ENCODE measurements around the gene EPGN.

Gene EPGN

DNA sequence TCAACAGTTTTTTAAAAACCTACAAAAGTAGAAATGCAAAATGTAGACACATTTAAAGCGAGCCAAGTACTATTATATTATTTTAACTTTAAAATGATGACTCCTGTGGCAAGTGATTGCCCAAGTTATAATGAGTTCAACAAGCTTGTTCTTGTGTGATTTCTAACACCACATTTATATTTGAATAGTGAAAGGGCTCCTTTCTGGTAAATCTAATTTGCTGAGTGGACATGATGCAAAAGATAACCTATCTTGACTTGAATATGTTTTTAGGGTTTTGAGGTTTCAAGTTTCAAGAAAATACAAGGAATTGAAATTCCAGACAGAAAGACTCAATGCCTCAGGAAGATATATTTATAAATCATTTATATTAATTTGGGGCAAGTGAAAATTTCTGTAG is 1.1 kb upstream of the EPGN start:
- no peak for FAIRE-seq

GRCh38 chr4:74309223-74309622 is 953 bp downstream of the EPGN start:
- DNase-seq (ENCODE audit: extremely low spot score, insufficient read length, low read depth) (no peak), FAIRE-seq (peak; percentile 41)

More for the DNA sequence above, 1.1 kb upstream of the EPGN start:
- DNase-seq (ENCODE audit: extremely low spot score, insufficient read length, low read depth): no peak

- DNase-seq (ENCODE audit: extremely low spot score, insufficient read length, low read depth): no peak
Observed at GRCh38 chr4:74311696-74312313, 3.5 kb downstream of the EPGN start.

GRCh38 chr4:74314329-74314728 is 6.1 kb downstream of the EPGN start:
- FAIRE-seq (no peak), DNase-seq (ENCODE audit: extremely low spot score, insufficient read length, low read depth) (no peak)

More at GRCh38 chr4:74311696-74312313, 3.5 kb downstream of the EPGN start:
- peak; percentile 82 for FAIRE-seq

GRCh38 chr4:74314944-74315343 is 6.7 kb downstream of the EPGN start:
- no peak for FAIRE-seq

GRCh38 chr4:74315376-74315775 is 7.1 kb downstream of the EPGN start:
- no peak for FAIRE-seq
- DNase-seq (ENCODE audit: extremely low spot score, insufficient read length, low read depth): no peak

More at GRCh38 chr4:74314944-74315343, 6.7 kb downstream of the EPGN start:
- DNase-seq (ENCODE audit: extremely low spot score, insufficient read length, low read depth): no peak

DNA sequence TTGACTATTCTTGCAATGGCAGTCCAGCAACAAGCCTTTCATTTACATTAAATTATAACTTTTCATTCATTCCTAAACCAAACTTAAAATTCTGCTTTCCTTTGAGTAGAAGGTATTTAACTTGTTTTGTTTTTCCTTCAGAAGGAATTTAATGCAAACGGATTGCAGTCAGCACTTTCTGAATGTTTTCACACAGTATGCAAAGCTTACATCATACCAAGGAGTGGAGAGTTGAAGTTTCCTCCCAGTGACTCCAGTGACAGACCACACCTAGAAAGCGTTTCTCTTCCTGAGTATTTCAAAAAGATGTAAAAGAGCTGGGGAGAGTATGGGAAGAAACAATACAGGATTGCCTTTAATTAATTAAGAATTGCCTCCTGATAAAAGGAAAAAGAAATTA is 8.1 kb downstream of the EPGN start:
- DNase-seq (ENCODE audit: extremely low spot score, insufficient read length, low read depth) (no peak), FAIRE-seq (no peak)

GRCh38 chr4:74317616-74318246 is 9.5 kb downstream of the EPGN start:
- FAIRE-seq (no peak), DNase-seq (ENCODE audit: extremely low spot score, insufficient read length, low read depth) (no peak)

DNA sequence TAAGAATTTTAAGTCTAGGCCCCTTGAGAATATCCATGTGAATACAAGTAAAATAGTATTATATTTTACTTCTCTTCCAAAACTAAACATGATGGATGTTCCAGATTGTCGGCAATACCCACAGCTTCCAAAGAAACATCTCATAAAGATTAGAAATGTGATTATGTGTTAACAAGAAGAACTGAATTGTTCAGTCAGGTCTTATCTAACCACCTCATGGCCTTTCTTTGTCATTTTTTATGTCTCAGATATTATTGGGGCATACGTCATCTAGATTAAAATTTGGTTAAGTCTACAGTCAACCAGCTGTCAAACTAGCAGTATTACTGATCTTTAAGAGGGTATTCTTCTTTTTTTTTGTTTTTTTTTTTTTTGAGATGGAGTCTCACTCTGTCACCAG is 10.0 kb downstream of the EPGN start:
- FAIRE-seq (no peak), DNase-seq (ENCODE audit: extremely low spot score, insufficient read length, low read depth) (no peak)

DNA sequence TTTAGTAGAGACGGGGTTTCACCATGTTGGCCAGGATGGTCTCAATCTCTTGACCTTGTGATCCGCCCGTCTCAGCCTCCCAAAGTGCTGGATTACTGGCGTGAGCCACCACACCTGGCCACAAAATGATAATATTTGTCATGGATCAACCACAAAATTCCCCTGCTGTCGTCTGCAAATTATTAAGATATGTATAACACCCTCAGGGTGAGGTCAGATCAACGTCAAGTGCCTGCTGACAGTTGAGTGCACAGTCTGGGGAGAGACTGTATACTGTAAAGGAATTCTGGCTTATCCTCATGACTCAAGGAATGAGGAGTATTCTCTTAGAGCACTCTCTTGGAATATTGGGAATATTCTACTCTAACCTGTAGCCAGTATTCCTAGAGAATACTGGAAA is 11.2 kb downstream of the EPGN start:
- no peak for DNase-seq (ENCODE audit: extremely low spot score, insufficient read length, low read depth)
- no peak for FAIRE-seq

DNA sequence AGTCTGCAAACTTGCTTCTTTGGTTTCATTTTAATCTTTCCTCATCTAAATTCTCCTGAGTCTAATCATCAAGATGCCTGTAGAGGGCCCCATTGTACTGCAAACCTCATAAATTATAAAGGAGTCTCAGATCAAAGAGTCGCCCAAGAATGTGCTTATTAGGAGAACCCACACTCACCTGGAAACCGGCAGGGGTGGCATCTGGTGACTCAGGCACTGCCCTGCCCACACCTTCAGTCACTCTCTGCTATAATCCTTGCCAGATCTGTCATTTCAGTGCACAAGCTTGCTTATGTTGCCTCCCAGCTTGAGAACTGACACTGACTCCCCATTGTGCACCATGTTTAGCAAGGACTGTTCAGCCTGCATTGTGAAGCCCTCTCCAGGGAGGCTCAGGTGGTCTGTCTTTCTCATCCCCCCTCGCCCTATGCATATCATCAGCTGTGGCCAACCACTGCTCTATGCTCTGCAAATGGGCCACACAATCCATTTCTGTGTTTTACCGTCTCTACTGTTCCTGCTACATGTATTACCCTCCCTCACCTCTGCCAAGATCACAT is 12.4 kb downstream of the EPGN start:
- FAIRE-seq: peak; percentile 68
- no peak for DNase-seq (ENCODE audit: extremely low spot score, insufficient read length, low read depth)

GRCh38 chr4:74322301-74322700 is 14.0 kb downstream of the EPGN start:
- DNase-seq (ENCODE audit: extremely low spot score, insufficient read length, low read depth) (no peak), FAIRE-seq (no peak)

DNA sequence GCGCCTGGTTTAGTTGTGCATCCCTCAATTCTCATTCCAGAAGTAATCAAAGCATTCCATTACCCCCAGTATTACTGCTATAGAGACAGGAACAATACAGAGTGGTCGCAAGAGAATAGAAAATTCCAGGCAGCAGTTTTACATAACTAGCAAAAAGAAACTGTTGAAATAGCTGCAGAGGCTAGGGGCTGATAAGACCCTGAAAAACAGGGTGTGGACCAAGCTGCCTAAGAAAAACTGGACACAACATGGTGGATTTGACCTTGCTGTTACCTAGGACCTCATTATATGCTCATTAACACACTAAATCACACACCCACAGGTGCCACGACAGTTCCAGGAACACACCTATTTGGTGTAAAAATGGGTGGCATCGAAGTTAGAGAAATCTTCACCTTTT is 15.4 kb downstream of the EPGN start:
- FAIRE-seq (no peak), DNase-seq (ENCODE audit: extremely low spot score, insufficient read length, low read depth) (no peak)

GRCh38 chr4:74324262-74324661 is 16.0 kb downstream of the EPGN start:
- DNase-seq (ENCODE audit: extremely low spot score, insufficient read length, low read depth): no peak
- FAIRE-seq: no peak

DNA sequence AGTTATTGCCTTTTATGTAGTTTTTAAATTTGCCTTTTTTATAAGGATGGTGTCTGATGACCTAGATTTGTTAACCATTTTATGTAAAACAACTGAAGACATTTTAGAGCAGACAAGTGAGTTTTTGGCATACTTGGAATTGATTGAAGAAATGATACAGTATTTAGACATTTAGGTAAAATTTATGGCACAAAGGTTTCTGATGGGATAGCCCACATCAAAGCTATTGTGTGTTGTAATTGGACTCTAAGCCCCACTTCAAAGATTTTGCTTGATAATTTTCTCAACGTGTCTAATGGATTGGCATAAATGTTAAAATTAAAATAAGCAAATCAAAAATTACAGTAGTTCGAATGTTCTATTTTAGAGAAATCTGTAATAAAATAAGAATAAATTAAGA is 17.6 kb downstream of the EPGN start:
- FAIRE-seq: no peak
- DNase-seq (ENCODE audit: extremely low spot score, insufficient read length, low read depth): no peak

GRCh38 chr4:74327762-74328161 is 19.5 kb downstream of the EPGN start:
- DNase-seq (ENCODE audit: extremely low spot score, insufficient read length, low read depth): no peak
- no peak for FAIRE-seq

DNA sequence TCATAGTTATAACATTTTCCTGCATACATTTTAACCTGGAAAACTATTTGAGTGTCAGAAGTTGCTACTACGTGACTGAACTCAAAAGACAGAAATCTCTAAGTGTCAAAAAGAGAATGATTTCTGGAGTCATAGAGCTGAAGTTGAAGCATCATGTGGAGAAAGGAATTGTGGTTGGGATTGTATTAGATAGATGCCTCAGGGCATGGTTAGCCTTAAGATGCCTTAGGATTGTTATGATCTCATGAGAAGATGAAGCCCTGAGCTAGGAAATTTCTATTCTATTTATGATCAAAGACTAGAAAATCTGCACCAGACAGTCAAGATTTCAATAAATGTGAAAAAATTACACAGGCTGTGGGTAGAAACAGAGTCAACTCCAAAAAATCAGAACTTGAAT is 20.2 kb downstream of the EPGN start:
- DNase-seq (ENCODE audit: extremely low spot score, insufficient read length, low read depth) (no peak), FAIRE-seq (no peak)

DNA sequence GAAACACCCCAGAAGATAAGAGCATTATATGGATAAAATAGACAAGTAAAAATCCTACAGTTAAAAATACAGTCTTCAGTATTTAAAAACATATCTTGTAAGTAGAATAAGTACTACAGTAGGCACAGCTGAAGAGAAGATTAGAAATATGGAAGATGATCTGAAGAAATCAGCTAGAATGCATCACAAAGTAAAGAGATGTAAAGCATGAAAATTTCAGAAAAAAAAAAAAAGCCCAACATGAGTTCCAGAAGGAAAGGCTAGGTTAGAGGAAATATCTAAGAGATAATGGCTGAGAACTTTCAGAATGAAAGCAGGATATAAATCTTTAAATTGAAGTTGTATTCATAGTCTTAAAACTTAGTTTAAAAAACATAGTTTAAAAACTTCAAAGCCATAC is 21.0 kb downstream of the EPGN start:
- no peak for FAIRE-seq
- no peak for DNase-seq (ENCODE audit: extremely low spot score, insufficient read length, low read depth)

- DNase-seq (ENCODE audit: extremely low spot score, insufficient read length, low read depth) (no peak), FAIRE-seq (no peak)
Observed at GRCh38 chr4:74330295-74330750, 22.1 kb downstream of the EPGN start.

GRCh38 chr4:74331252-74331651 is 23.0 kb downstream of the EPGN start:
- FAIRE-seq: no peak
- DNase-seq (ENCODE audit: extremely low spot score, insufficient read length, low read depth): no peak

DNA sequence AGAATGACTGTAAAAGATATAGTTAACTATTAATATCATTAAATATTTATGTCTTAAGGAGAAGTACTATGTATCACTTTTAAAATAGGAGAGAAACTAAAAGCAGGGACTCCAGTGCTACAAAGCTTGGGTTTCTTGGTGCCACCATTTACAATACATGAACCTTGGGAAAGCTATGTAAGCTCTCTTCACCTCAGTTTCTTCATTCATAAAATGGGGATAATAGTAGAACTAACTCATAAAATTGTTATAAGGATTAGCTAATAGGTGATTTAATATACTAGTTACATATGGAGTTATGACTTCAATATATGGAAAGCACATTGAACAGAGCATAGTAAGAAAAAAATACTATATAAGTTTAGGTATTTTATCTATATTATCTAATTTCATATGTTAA is 23.7 kb downstream of the EPGN start:
- DNase-seq (ENCODE audit: extremely low spot score, insufficient read length, low read depth) (no peak), FAIRE-seq (no peak)

DNA sequence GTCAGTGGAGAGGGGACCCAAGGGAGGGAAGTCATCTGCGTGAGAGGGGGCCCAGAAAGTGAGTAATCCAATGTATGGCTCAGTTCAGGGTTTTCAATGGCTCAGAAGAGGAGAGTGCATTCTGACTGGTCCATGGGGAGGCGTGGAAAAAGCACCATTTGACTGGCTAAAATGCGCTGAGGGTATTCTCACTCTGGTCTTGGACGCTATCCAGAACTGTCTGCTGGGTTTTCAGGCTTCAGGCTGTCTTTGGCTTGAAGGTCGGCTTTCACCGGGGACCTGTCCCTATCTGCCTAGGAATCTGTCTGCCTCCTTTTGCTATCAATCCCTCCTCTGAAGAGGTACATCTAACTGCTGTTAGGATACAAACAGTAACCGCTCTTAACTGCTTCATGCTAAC is 26.4 kb downstream of the EPGN start:
- no peak for DNase-seq (ENCODE audit: extremely low spot score, insufficient read length, low read depth)
- no peak for FAIRE-seq

Measured in GM18507 (cell line).